BLaER1 (cell line): ENCODE data around the gene FBXO41.

Source experiments
- H3K27ac ChIP-seq: shearing (Covaris generic); formaldehyde crosslinking; 2 replicates; pipeline ENCODE4 v1.8.1; 2022
- H3K27me3 ChIP-seq: shearing (Covaris generic); formaldehyde crosslinking; 2 replicates; pipeline ENCODE4 v1.8.1; 2022
- H3K36me3 ChIP-seq: shearing (Covaris generic); formaldehyde crosslinking; 2 replicates; pipeline ENCODE4 v1.8.1; 2022
- H3K4me1 ChIP-seq: shearing (Covaris generic); formaldehyde crosslinking; 2 replicates; pipeline ENCODE4 v1.8.1; 2022
- H3K4me2 ChIP-seq: shearing (Covaris generic); formaldehyde crosslinking; 2 replicates; pipeline ENCODE4 v1.8.1; 2022
- H3K4me3 ChIP-seq: shearing (Covaris generic); formaldehyde crosslinking; 2 replicates; pipeline ENCODE4 v1.8.1; 2022
- H3K9ac ChIP-seq: shearing (Covaris generic); formaldehyde crosslinking; 2 replicates; pipeline ENCODE4 v1.8.1; 2022
- H3K9me3 ChIP-seq: shearing (Covaris generic); formaldehyde crosslinking; 2 replicates; pipeline ENCODE4 v1.8.1; 2022
- H4K20me1 ChIP-seq: shearing (Covaris generic); formaldehyde crosslinking; 2 replicates; pipeline ENCODE4 v1.8.1; 2022
- Cebpa-rat ChIP-seq: shearing (Covaris generic); IDR thresholded peaks from 2 replicates; pipeline ENCODE4 v1.8.1; 2022

FBXO41 gene

GRCh38 chr2:73290049-73290839 is 6.0 kb upstream of the FBXO41 start:
- Histone ChIP-seq H3K4me1 (peaks cover 26% of the 10 kb centered on the region), H3K27me3 (peaks cover 32% of the 10 kb centered on the region), H3K4me3 (no peak overlapping the region), H3K27ac (no peak overlapping the region), H3K9me3 (peaks cover 26% of the 10 kb centered on the region), H3K4me2 (peak overlapping the region; percentile 51; the same call in 1 of the 2 replicates), H4K20me1 (peaks cover 8% of the 10 kb centered on the region), H3K9ac (no peak overlapping the region), H3K36me3 (no peaks in the 10 kb centered on the region)
- TF ChIP-seq Cebpa-rat = no peak

DNA sequence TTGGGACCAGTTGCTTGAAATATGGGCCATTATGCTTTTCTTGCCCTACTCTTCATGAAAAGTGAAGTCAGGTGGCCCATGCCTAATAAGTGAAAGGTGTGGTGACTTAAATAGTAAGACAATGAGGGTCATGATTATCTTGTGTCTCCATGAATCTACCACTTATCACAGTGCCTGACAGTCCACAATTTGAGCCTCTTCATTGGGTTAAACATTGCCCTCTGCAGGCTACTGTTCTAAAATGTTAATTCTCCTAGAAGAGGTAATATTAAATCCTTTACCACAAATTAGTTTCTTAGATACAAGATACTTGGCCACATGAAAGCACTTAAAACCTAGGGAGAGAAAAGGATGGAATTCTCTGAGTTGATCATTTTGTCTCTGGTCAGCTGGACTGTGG is 5.0 kb upstream of the FBXO41 start:
- Histone ChIP-seq H3K4me2 (no peak overlapping the region), H3K27ac (no peak overlapping the region), H3K9ac (no peak overlapping the region), H3K27me3 (peaks cover 28% of the 10 kb centered on the region), H3K9me3 (peaks cover 26% of the 10 kb centered on the region), H3K4me1 (peaks cover 31% of the 10 kb centered on the region), H4K20me1 (peaks cover 8% of the 10 kb centered on the region), H3K36me3 (no peaks in the 10 kb centered on the region), H3K4me3 (no peak overlapping the region)
- no peak for TF ChIP-seq Cebpa-rat

GRCh38 chr2:73286134-73286655 is 1.9 kb upstream of the FBXO41 start:
- no peak for TF ChIP-seq Cebpa-rat
- Histone ChIP-seq H3K9ac (no peak overlapping the region), H3K4me1 (peaks cover 40% of the 10 kb centered on the region), H3K27ac (no peak overlapping the region), H3K36me3 (peaks cover 6% of the 10 kb centered on the region), H3K9me3 (no peaks in the 10 kb centered on the region), H4K20me1 (peaks cover 32% of the 10 kb centered on the region), H3K27me3 (no peaks in the 10 kb centered on the region), H3K4me3 (no peak overlapping the region), H3K4me2 (peak overlapping the region; percentile 85)

DNA sequence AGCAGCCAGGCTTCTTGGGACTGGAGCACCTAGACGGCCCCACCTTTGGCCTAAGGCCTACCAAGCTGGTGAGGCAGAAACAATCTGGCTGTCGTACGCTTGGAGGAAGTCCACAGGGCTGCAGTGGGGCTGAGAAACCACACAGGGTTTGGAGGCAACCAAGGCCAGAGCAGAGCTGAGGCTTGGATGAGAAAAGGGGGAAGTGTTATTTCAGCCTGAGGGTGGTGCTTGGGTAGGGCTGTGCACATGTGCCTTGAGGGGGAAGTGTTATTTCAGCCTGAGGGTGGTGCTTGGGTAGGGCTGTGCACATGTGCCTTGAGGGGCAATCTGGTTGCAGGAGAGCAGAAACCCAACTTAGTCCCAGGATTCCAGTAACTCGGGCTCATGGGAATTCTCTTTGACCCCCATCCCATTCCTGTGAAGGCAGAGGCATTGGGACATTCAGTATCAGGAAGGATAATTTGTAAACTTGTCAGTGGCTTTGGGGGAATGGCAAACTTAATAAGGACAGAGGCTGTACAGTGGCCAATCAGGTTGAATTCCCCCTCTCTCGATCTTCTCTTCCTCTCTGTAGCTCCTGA is 971 bp upstream of the FBXO41 start:
- Histone ChIP-seq H3K27me3 (no peaks in the 10 kb centered on the region), H4K20me1 (peaks cover 33% of the 10 kb centered on the region), H3K4me2 (peak overlapping the region; percentile 85), H3K9ac (peak overlapping the region; percentile 95), H3K4me1 (peaks cover 33% of the 10 kb centered on the region), H3K4me3 (peak overlapping the region; percentile 90), H3K27ac (peak overlapping the region; percentile 97), H3K36me3 (peaks cover 16% of the 10 kb centered on the region), H3K9me3 (no peaks in the 10 kb centered on the region)
- TF ChIP-seq Cebpa-rat = no peak

GRCh38 chr2:73283545-73284295 is 558 bp downstream of the FBXO41 start:
- Histone ChIP-seq H4K20me1 (peaks cover 49% of the 10 kb centered on the region), H3K4me3 (peak overlapping the region; percentile 90), H3K27me3 (no peaks in the 10 kb centered on the region), H3K4me2 (peak overlapping the region; percentile 85), H3K9ac (peak overlapping the region; percentile 95), H3K9me3 (no peaks in the 10 kb centered on the region), H3K4me1 (peaks cover 33% of the 10 kb centered on the region), H3K27ac (peak overlapping the region; percentile 97), H3K36me3 (peaks cover 27% of the 10 kb centered on the region)
- no peak for TF ChIP-seq Cebpa-rat

GRCh38 chr2:73282924-73283544 is 1.2 kb downstream of the FBXO41 start:
- peaks cover 33% of the 10 kb centered on the region for H3K36me3 ChIP-seq
- no peaks in the 10 kb centered on the region for H3K9me3 ChIP-seq
- H3K4me2 ChIP-seq = peak overlapping the region; percentile 85
- peaks cover 56% of the 10 kb centered on the region for H4K20me1 ChIP-seq
- no peak for TF ChIP-seq Cebpa-rat
- H3K9ac ChIP-seq = peak overlapping the region; percentile 95
- H3K27ac ChIP-seq = peak overlapping the region; percentile 97
- no peaks in the 10 kb centered on the region for H3K27me3 ChIP-seq
- peaks cover 33% of the 10 kb centered on the region for H3K4me1 ChIP-seq
- peak overlapping the region; percentile 90 for H3K4me3 ChIP-seq

GRCh38 chr2:73281244-73281643 is 3.0 kb downstream of the FBXO41 start:
- no peaks in the 10 kb centered on the region for H3K27me3 ChIP-seq
- no peak for TF ChIP-seq Cebpa-rat
- H3K9me3 ChIP-seq = no peaks in the 10 kb centered on the region; the same call in 1 of the 2 replicates
- H3K4me3 ChIP-seq = no peak overlapping the region
- no peak overlapping the region for H3K9ac ChIP-seq
- 0 out of 2 replicates have a peak overlapping the region, but pooled peaks have one; percentile 3 for H3K4me2 ChIP-seq
- no peak overlapping the region for H3K27ac ChIP-seq
- H4K20me1 ChIP-seq = peaks cover 74% of the 10 kb centered on the region
- H3K4me1 ChIP-seq = peaks cover 30% of the 10 kb centered on the region
- H3K36me3 ChIP-seq = peaks cover 51% of the 10 kb centered on the region

GRCh38 chr2:73279852-73280251 is 4.4 kb downstream of the FBXO41 start:
- no peaks in the 10 kb centered on the region for H3K27me3 ChIP-seq
- no peak overlapping the region for H3K27ac ChIP-seq
- no peak for TF ChIP-seq Cebpa-rat
- H3K9me3 ChIP-seq = no peaks in the 10 kb centered on the region; the same call in 1 of the 2 replicates
- no peak overlapping the region for H3K9ac ChIP-seq
- H4K20me1 ChIP-seq = peaks cover 87% of the 10 kb centered on the region
- no peak overlapping the region for H3K4me2 ChIP-seq
- H3K36me3 ChIP-seq = peaks cover 65% of the 10 kb centered on the region
- peaks cover 17% of the 10 kb centered on the region for H3K4me1 ChIP-seq
- no peak overlapping the region for H3K4me3 ChIP-seq

- TF ChIP-seq Cebpa-rat = no peak
- H3K27me3 ChIP-seq = no peaks in the 10 kb centered on the region
These were observed 12.0 kb downstream of the FBXO41 start for GRCh38 chr2:73272270-73272669.

More at GRCh38 chr2:73272270-73272669, 12.0 kb downstream of the FBXO41 start:
- Histone ChIP-seq H3K4me3 (no peak overlapping the region), H3K36me3 (peaks cover 99% of the 10 kb centered on the region), H3K27ac (no peak overlapping the region), H3K4me2 (no peak overlapping the region), H3K9me3 (no peaks in the 10 kb centered on the region; the same call in 1 of the 2 replicates), H3K4me1 (no peaks in the 10 kb centered on the region), H4K20me1 (peaks cover 100% of the 10 kb centered on the region), H3K9ac (no peak overlapping the region)
